ENCODE results near the gene TANC1. TPM values are rescaled to one million over a fixed set of nuclear protein-coding genes. Genes with fewer than 3 reads are reported as not detected.

The TANC1 gene
- total RNA-seq, 1 donor from 2014 or later = 45.0 TPM

DNA sequence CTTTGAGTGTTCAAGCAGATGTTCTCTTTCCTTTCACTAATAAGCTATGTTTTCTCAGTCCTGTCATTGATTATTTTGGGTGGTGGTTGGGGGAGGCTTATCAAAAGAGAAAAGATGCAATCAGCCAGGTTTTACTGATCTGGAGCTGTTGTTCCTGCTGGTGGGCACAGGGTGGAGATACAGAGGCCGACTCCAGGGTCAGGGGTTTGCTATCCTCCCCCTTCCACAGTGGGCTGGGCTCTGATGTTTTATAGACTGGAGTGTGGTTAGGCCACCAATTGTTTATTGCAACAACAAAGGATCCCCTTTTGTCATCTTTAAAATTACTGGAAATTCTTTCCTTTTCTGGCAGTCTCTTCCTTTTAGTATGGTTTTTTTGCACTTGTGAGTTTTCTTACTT lies 120.5 kb downstream of the TANC1 start:
- TF ChIP-seq, protein P1, sequence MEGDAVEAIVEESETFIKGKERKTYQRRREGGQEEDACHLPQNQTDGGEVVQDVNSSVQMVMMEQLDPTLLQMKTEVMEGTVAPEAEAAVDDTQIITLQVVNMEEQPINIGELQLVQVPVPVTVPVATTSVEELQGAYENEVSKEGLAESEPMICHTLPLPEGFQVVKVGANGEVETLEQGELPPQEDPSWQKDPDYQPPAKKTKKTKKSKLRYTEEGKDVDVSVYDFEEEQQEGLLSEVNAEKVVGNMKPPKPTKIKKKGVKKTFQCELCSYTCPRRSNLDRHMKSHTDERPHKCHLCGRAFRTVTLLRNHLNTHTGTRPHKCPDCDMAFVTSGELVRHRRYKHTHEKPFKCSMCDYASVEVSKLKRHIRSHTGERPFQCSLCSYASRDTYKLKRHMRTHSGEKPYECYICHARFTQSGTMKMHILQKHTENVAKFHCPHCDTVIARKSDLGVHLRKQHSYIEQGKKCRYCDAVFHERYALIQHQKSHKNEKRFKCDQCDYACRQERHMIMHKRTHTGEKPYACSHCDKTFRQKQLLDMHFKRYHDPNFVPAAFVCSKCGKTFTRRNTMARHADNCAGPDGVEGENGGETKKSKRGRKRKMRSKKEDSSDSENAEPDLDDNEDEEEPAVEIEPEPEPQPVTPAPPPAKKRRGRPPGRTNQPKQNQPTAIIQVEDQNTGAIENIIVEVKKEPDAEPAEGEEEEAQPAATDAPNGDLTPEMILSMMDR (IDR thresholded peaks at IDR 0.05; ENCODE audit: insufficient read depth, low read depth, low read length) = no peak
- no peak for TF ChIP-seq EZH2 (IDR thresholded peaks at IDR 0.05; ENCODE audit: insufficient read depth, low read length)

DNA sequence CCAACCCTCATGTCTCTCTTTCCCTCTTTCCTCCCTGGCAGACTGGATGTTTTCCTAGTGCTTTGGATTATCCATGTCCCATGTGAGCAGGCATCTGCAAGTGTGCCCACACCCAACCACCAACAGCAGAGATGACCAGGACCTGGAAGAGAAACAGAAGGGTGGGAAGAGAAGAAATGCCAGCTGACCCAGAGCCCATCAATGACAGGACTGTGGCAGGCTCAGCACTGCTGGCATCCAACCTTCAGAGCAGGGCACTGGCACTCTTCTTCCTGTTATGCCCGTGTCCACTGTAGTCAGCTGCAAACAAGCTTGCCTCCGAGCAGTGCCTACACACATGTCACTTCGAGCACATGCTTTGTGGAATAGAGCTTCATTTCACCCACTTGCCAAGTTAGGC lies 121.1 kb downstream of the TANC1 start:
- peaks cover 5% of the 10 kb centered on the region for H3K36me3 Mint-ChIP-seq (ENCODE audit: low read depth, unreplicated experiment)
- H2AFZ ChIP-seq (ENCODE audit: low read depth, low read length) = no peak overlapping the region
- H3K4me1 Mint-ChIP-seq (ENCODE audit: low read depth, unreplicated experiment) = peaks cover 67% of the 10 kb centered on the region
- TF ChIP-seq EZH2 (IDR thresholded peaks at IDR 0.05; ENCODE audit: insufficient read depth, low read length) = no peak
- TF ChIP-seq, protein P1 (IDR thresholded peaks at IDR 0.05; ENCODE audit: insufficient read depth, low read depth, low read length) = no peak
- no peaks in the 10 kb centered on the region for H3K27me3 Mint-ChIP-seq (ENCODE audit: low read depth, unreplicated experiment)
- FAIRE-seq (no peak), DNase-seq (ENCODE audit: low read depth) (no peak)
- peaks cover 43% of the 10 kb centered on the region for H3K4me1 ChIP-seq (ENCODE audit: insufficient read depth, low read length)
- no peaks in the 10 kb centered on the region for H3K9me3 ChIP-seq (ENCODE audit: insufficient read depth, low read depth, low read length)
- no peak overlapping the region for H3K9ac ChIP-seq (ENCODE audit: low read length)
- peaks cover 71% of the 10 kb centered on the region for H3K79me2 ChIP-seq (ENCODE audit: insufficient read depth, low read length)
- H3K4me2 ChIP-seq (ENCODE audit: low read length) = no peak overlapping the region
- peak overlapping the region; percentile 43 for H3K4me3 Mint-ChIP-seq (ENCODE audit: unreplicated experiment)
- no peaks in the 10 kb centered on the region for H3K36me3 ChIP-seq (ENCODE audit: insufficient read depth, low read length)
- H3K4me3 ChIP-seq (ENCODE audit: insufficient read depth, low read depth, low read length) = no peak overlapping the region
- peak overlapping the region; percentile 4 for H3K27ac Mint-ChIP-seq (ENCODE audit: unreplicated experiment)
- no peaks in the 10 kb centered on the region for H3K27me3 ChIP-seq (ENCODE audit: insufficient read depth, low read length)
- H4K20me1 ChIP-seq (ENCODE audit: insufficient read depth, low read length) = no peaks in the 10 kb centered on the region
- H3K27ac ChIP-seq (ENCODE audit: low read depth, low read length) = no peak overlapping the region
- no peaks in the 10 kb centered on the region for H3K9me3 Mint-ChIP-seq (ENCODE audit: unreplicated experiment)

More for the DNA sequence above, 120.5 kb downstream of the TANC1 start:
- no peaks in the 10 kb centered on the region for H3K27me3 Mint-ChIP-seq (ENCODE audit: low read depth, unreplicated experiment)
- no peaks in the 10 kb centered on the region for H3K27me3 ChIP-seq (ENCODE audit: insufficient read depth, low read length)
- no peak overlapping the region for H3K4me3 ChIP-seq (ENCODE audit: insufficient read depth, low read depth, low read length)
- H2AFZ ChIP-seq (ENCODE audit: low read depth, low read length) = no peak overlapping the region
- H3K4me1 Mint-ChIP-seq (ENCODE audit: low read depth, unreplicated experiment) = peaks cover 64% of the 10 kb centered on the region
- peaks cover 49% of the 10 kb centered on the region for H3K4me1 ChIP-seq (ENCODE audit: insufficient read depth, low read length)
- no peak overlapping the region for H3K27ac Mint-ChIP-seq (ENCODE audit: unreplicated experiment)
- H3K36me3 ChIP-seq (ENCODE audit: insufficient read depth, low read length) = no peaks in the 10 kb centered on the region
- peaks cover 5% of the 10 kb centered on the region for H3K36me3 Mint-ChIP-seq (ENCODE audit: low read depth, unreplicated experiment)
- no peaks in the 10 kb centered on the region for H3K9me3 ChIP-seq (ENCODE audit: insufficient read depth, low read depth, low read length)
- no peak overlapping the region for H3K27ac ChIP-seq (ENCODE audit: low read depth, low read length)
- H3K4me2 ChIP-seq (ENCODE audit: low read length) = no peak overlapping the region
- no peak overlapping the region for H3K4me3 Mint-ChIP-seq (ENCODE audit: unreplicated experiment)
- no peak for DNase-seq (ENCODE audit: low read depth)
- no peak for FAIRE-seq
- peaks cover 70% of the 10 kb centered on the region for H3K79me2 ChIP-seq (ENCODE audit: insufficient read depth, low read length)
- no peaks in the 10 kb centered on the region for H3K9me3 Mint-ChIP-seq (ENCODE audit: unreplicated experiment)
- no peak overlapping the region for H3K9ac ChIP-seq (ENCODE audit: low read length)
- H4K20me1 ChIP-seq (ENCODE audit: insufficient read depth, low read length) = no peaks in the 10 kb centered on the region

DNA sequence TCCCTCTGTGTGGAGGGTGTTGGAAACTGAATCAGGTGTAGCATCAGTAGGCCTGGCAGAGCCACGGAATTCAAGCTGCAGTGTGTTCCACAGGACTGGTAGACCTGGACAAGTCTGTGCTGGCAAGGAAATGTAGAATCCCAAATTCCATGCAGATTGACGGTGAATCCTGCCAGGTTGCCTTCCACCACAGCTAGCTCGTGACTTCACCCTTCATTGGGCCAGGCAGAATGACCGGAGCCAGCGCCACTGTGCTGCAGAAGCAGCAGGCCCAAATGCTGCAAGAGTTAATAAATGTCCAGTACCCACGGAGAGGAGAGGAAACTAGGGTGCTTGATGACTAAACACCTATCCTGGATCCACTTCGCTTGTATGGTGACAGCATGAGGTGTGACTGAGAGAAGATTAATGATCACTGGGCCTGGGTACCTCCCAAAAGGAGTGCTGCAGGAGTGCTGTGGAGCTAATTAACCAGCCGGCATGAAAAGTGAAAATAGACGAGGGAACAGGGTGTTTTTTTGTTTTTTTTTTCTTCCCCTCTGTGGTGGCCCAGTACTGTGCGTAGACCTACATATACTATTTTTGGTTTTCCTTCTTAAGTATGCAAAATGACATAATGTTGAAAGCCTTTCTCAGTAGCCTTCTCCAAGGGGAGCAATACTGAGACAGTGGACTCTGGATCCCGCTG lies 122.2 kb downstream of the TANC1 start:
- Histone ChIP-seq H3K79me2 (ENCODE audit: insufficient read depth, low read length) (peaks cover 68% of the 10 kb centered on the region), H3K36me3 (ENCODE audit: insufficient read depth, low read length) (no peaks in the 10 kb centered on the region), H3K4me3 (ENCODE audit: insufficient read depth, low read depth, low read length) (peak overlapping the region; percentile 40), H3K9ac (ENCODE audit: low read length) (peak overlapping the region; percentile 78), H3K9me3 (ENCODE audit: insufficient read depth, low read depth, low read length) (no peaks in the 10 kb centered on the region), H3K27ac (ENCODE audit: low read depth, low read length) (peak overlapping the region; percentile 97), H3K27me3 (ENCODE audit: insufficient read depth, low read length) (no peaks in the 10 kb centered on the region), H2AFZ (ENCODE audit: low read depth, low read length) (no peak overlapping the region), H3K4me1 (ENCODE audit: insufficient read depth, low read length) (peaks cover 32% of the 10 kb centered on the region), H3K4me2 (ENCODE audit: low read length) (peak overlapping the region; percentile 79), H4K20me1 (ENCODE audit: insufficient read depth, low read length) (no peaks in the 10 kb centered on the region)
- H3K4me3 Mint-ChIP-seq (ENCODE audit: unreplicated experiment) = no peak overlapping the region
- H3K4me1 Mint-ChIP-seq (ENCODE audit: low read depth, unreplicated experiment) = peaks cover 58% of the 10 kb centered on the region
- H3K9me3 Mint-ChIP-seq (ENCODE audit: unreplicated experiment) = peaks cover under 1% of the 10 kb centered on the region
- H3K36me3 Mint-ChIP-seq (ENCODE audit: low read depth, unreplicated experiment) = peaks cover 4% of the 10 kb centered on the region
- TF ChIP-seq, protein P1 (IDR thresholded peaks at IDR 0.05; ENCODE audit: insufficient read depth, low read depth, low read length) = no peak
- TF ChIP-seq EZH2 (IDR thresholded peaks at IDR 0.05; ENCODE audit: insufficient read depth, low read length) = no peak
- DNase-seq (ENCODE audit: low read depth) (peak; percentile 74), FAIRE-seq (no peak)
- peak overlapping the region; percentile 84 for H3K27ac Mint-ChIP-seq (ENCODE audit: unreplicated experiment)
- H3K27me3 Mint-ChIP-seq (ENCODE audit: low read depth, unreplicated experiment) = no peaks in the 10 kb centered on the region

All from astrocyte (in vitro differentiated cells and primary cell).